Cardiac fibroblast (primary cell): ENCODE results near the gene PSME3IP1.
A peak's percentile ranks its signal among the peaks of the same experiment; 100 is the strongest.
"Not testable (repeated sequence)": the region's sequence is repeated elsewhere in the genome, so short reads cannot be mapped to it uniquely, and the experiment has no call there.

ENCODE experiments used
- DNase-seq, 2 donors: peaks; one replicate each; pipeline versions ENCODE4 v3.0.0 to v3.0.0-alpha.2; 2010; ENCODE audit warnings: low read depth in 2 of 2
- H3K4me3 ChIP-seq, 2 donors: replicated peaks in 1 of 2; 1 replicate in 1 of 2; 2 replicates in 1 of 2; pipeline ENCODE4 v1.5.1; 2011; ENCODE audit warnings: low read depth in 2 of 2, low read length in 2 of 2, mild to moderate bottlenecking in 2 of 2, moderate library complexity in 1 of 2
- TF ChIP-seq, protein P1 (sequence below): IDR thresholded peaks from one replicate; pipeline ENCODE4 v1.5.1; 2011; ENCODE audit warnings: low read depth, mild to moderate bottlenecking, low read length, inconsistent platforms

The PSME3IP1 gene

GRCh38 chr16:57209780-57210179 lies 23.9 kb upstream of the PSME3IP1 start:
- TF ChIP-seq, protein P1, sequence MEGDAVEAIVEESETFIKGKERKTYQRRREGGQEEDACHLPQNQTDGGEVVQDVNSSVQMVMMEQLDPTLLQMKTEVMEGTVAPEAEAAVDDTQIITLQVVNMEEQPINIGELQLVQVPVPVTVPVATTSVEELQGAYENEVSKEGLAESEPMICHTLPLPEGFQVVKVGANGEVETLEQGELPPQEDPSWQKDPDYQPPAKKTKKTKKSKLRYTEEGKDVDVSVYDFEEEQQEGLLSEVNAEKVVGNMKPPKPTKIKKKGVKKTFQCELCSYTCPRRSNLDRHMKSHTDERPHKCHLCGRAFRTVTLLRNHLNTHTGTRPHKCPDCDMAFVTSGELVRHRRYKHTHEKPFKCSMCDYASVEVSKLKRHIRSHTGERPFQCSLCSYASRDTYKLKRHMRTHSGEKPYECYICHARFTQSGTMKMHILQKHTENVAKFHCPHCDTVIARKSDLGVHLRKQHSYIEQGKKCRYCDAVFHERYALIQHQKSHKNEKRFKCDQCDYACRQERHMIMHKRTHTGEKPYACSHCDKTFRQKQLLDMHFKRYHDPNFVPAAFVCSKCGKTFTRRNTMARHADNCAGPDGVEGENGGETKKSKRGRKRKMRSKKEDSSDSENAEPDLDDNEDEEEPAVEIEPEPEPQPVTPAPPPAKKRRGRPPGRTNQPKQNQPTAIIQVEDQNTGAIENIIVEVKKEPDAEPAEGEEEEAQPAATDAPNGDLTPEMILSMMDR: no peak
- H3K4me3 ChIP-seq: no peak overlapping the region
- no peak for DNase-seq

DNA sequence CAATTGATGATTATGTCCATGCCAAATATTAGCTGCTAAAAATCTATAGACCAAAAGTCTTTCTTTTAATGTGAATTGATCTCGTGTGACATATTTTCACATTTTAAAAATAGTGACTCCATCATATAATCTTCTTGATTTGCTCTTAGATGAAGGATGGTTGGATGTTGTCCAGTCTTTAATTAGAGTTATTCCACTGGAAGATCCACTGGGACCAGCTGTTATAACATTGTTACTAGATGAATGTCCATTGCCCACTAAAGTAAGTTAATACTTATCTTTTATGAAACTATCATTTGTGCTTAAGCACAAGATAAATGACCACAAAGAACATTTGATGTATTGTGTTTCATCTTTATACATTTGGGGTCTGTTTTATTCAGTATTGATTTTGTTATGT lies 23.1 kb upstream of the PSME3IP1 start:
- TF ChIP-seq, protein P1: no peak
- H3K4me3 ChIP-seq: no peak overlapping the region
- no peak for DNase-seq

DNA sequence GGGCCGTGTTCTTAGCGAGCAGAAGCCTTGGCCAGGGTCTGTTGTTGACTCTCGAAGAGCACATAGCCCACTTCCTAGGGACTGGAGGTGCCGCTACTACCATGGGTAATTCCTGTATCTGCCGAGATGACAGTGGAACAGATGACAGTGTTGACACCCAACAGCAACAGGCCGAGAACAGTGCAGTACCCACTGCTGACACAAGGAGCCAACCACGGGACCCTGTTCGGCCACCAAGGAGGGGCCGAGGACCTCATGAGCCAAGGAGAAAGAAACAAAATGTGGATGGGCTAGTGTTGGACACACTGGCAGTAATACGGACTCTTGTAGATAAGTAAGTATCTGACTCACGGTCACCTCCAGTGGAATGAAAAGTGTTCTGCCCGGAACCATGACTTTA lies 18.8 kb upstream of the PSME3IP1 start:
- H3K4me3 ChIP-seq: no peak overlapping the region
- TF ChIP-seq, protein P1: peak; percentile 2
- no peak for DNase-seq

DNA sequence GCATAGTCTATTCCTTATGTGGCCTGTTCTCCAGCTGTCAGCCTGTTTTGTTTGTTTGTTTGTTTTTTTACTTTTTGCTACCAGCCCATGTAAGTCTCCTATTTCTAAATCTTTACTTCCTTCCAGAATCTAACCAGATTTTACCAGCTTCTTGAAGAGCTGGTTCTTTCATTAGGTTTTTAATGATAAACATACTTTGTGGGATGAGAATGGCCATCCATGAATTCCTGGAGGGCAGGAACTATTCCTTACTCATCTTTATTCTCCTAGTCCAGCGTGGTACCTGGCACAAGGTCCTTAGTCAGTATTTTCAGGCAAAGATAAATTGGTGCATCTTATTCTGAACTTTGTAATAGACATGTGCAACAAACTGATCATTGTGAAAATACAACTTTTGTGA lies 17.6 kb upstream of the PSME3IP1 start:
- TF ChIP-seq, protein P1: no peak
- no peak for DNase-seq

GRCh38 chr16:57202095-57202886 lies 16.5 kb upstream of the PSME3IP1 start:
- H3K4me3 ChIP-seq: no peak overlapping the region
- TF ChIP-seq, protein P1: no peak
- DNase-seq: no peak

More for the DNA sequence above, 17.6 kb upstream of the PSME3IP1 start:
- H3K4me3 ChIP-seq: no peak overlapping the region

GRCh38 chr16:57200926-57201325 lies 15.1 kb upstream of the PSME3IP1 start:
- not testable (repeated sequence) for H3K4me3 ChIP-seq

DNA sequence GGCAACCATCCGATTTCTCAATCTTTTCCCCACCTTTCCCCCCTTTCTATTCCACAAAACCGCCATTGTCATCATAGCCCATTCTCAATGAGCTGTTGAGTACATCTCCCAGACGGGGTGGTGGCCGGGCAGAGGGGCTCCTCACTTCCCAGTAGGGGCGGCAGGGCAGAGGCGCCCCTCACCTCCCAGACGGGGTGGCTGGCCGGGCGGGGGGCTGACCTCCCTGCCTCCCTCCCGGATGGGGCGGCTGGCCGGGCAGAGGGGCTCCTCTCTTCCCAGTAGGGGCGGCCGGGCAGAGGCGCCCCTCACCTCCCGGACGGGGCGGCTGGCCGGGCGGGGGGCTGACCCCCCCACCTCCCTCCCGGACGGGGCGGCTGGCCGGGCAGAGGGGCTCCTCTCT lies 14.5 kb upstream of the PSME3IP1 start:
- H3K4me3 ChIP-seq, DNase-seq: not testable (repeated sequence)

More at GRCh38 chr16:57200926-57201325, 15.1 kb upstream of the PSME3IP1 start:
- not testable (repeated sequence) for DNase-seq

DNA sequence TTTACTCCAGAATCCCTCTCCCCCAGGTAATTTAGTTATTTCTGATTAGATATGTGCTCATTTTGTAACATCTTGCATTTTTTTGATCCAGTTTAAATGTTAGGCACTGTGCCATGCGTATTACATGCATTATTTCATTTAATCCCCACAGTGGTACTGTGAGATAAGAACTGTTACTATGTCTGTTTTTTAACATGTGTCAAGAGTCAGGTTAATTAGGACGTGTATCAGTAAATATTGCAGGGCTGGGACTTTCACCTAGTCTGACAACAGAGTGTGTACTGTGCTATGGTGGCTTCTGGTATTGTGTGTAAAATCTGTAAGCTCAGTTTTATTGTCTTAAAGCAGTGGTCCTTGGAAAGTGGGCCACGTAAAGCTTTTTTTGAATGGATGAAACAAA lies 10.9 kb upstream of the PSME3IP1 start:
- no peak for DNase-seq
- TF ChIP-seq, protein P1: no peak
- no peak overlapping the region for H3K4me3 ChIP-seq
